ENCODE results near the gene TRPM2. TPM values are rescaled to one million over a fixed set of nuclear protein-coding genes. Genes with fewer than 3 reads are reported as not detected.
"Not testable (repeated sequence)": the region's sequence is repeated elsewhere in the genome, so short reads cannot be mapped to it uniquely, and the experiment has no call there.

TRPM2 gene
- total and polyA plus RNA-seq, 2 of the 8 experiments (the other 6 are each of a cell fraction or from before 2014, with no cell fraction given) = 0.27 to 0.28 TPM

DNA sequence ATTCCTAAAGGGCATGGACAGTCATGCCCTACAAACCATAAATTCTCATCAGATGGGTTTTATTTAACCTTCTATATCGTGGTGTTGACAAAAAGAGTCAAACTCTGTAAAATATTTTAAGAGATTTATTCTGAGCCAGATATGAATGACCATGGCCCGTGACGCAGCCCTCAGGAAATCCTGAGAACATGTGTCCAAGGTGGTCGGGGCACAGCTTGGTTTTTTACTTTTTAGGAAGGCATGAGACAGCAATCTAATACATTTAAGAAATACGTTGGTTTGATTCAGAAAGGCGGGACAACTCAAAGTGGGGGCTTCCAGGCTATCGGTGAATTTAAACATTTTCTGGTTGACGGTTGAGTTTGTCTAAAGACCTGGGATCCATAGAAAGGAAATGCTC, 10.4 kb upstream of the TRPM2 start:
- not testable (repeated sequence) for H3K18ac ChIP-seq (ENCODE audit: extremely low read depth, low read length); H3K9me3 ChIP-seq (ENCODE audit: insufficient read depth in 2 of 2, low read depth in 1 of 2, low read length in 1 of 2); H3K9ac ChIP-seq (replicated peaks in 1 of 4; ENCODE audit: extremely low read depth in 1 of 4, low read depth in 3 of 4, low read length in 3 of 4); H3K36me3 ChIP-seq (ENCODE audit: control insufficient read depth in 2 of 4, insufficient read depth in 4 of 4, low read length in 3 of 4); H2BK12ac ChIP-seq (ENCODE audit: low read depth, low read length); H3K14ac ChIP-seq (ENCODE audit: insufficient read length); H3K23ac ChIP-seq (ENCODE audit: insufficient read length); H3K56ac ChIP-seq (replicated peaks; ENCODE audit: insufficient read length, low read depth, low read length); H4K8ac ChIP-seq (ENCODE audit: extremely low read depth, insufficient read depth, low read length); H3K79me1 ChIP-seq (ENCODE audit: low read depth, low read length); H2AK5ac ChIP-seq (ENCODE audit: low read depth, low read length); H3K79me2 ChIP-seq (ENCODE audit: control insufficient read depth in 1 of 2, insufficient read depth in 2 of 2, low read length in 2 of 2); H2BK5ac ChIP-seq (ENCODE audit: low read depth, low read length); H4K91ac ChIP-seq (replicated peaks; ENCODE audit: insufficient read length, low read length); DNase-seq (ENCODE audit: low read depth in 1 of 2, low spot score in 2 of 2); H2BK20ac ChIP-seq (ENCODE audit: low read length); H2BK120ac ChIP-seq (replicated peaks; ENCODE audit: low read depth, low read length); H3K4me1 ChIP-seq (replicated peaks in 1 of 4; ENCODE audit: control insufficient read depth in 3 of 4, insufficient read depth in 4 of 4, low read length in 3 of 4); H3K27ac ChIP-seq (ENCODE audit: low read depth, low read length); H4K20me1 ChIP-seq (replicated peaks in 1 of 2; ENCODE audit: control insufficient read depth in 1 of 2, insufficient read depth in 2 of 2, low read length in 2 of 2); H3K4me2 ChIP-seq (ENCODE audit: insufficient read depth in 1 of 2, low read depth in 2 of 2, low read length in 2 of 2); H2AFZ ChIP-seq (ENCODE audit: low read length); H4K5ac ChIP-seq (ENCODE audit: insufficient read length, low read depth, low read length); H3K4me3 ChIP-seq (ENCODE audit: extremely low read depth in 1 of 4, insufficient read depth in 2 of 4, low read depth in 3 of 4, low read length in 4 of 4); H2BK15ac ChIP-seq (ENCODE audit: low read length); H3K4ac ChIP-seq (replicated peaks; ENCODE audit: insufficient read length, low read depth, low read length); FAIRE-seq; H3K23me2 ChIP-seq (ENCODE audit: low read depth, low read length); H3K27me3 ChIP-seq (replicated peaks in 1 of 4; ENCODE audit: control insufficient read depth in 3 of 4, extremely low read depth in 1 of 4, insufficient read depth in 3 of 4, low read length in 3 of 4)
- 86% methylated on average over 8 of the region's 8 CpGs; no CpG with 5 or more reads in 1 of the 2 experiments for WGBS, 2 experiments (ENCODE audit: extremely low coverage in 1 of 2, insufficient coverage in 1 of 2, insufficient read length in 1 of 2, insufficient replicate concordance in 2 of 2, low coverage in 1 of 2, low lambda C conversion rate in 2 of 2, missing lambda C conversion rate in 1 of 2)
- CTCF ChIA-PET (ENCODE audit: partially characterized antibody) = interaction anchor here (1.2 to 1.3 kb wide), 2 partner anchors 9 to 12 kb away, joined by 4 to 7 read pairs; no protein-coding TSS in a partner anchor
- POLR2A ChIA-PET (ENCODE audit: partially characterized antibody) = interaction anchor here (2.5 kb wide), 1 partner anchor 10 kb away, joined by 11 read pairs; no protein-coding TSS in a partner anchor

Data from H1 (cell line).